Stimulated activated CD4-positive, alpha-beta T cell treated with anti-CD3 and anti-CD28 coated beads, Interleukin-4, amount 100 ng/mL, for 4 hours (primary cell): ENCODE data around the gene EPHA6.
"Not testable (repeated sequence)": the region's sequence is repeated elsewhere in the genome, so short reads cannot be mapped to it uniquely, and the experiment has no call there.

Source experiments
- DNase-seq, 2 experiments: peaks; one replicate each; pipeline ENCODE4 v3.0.0-alpha.2; 2020

Gene EPHA6

DNA sequence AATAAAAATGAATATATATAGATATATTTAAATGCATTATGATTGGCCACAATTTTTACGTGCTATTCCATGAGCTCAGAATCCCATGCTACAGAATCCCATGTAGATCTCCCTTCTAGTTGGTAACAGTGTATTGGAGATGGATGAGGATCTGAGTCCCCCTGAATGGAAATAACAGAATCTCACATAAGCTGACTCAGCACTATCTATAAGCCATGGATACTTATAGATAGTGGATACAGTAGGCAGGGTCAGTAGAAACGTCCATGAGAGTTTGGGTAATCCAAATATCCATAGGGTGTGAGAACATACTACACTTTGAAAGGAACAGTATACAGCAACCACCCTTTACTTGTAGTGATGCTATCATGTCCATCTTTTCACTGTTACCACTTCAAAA lies 375.4 kb downstream of the EPHA6 start:
- DNase-seq = no peak

GRCh38 chr3:97197083-97197482 lies 382.7 kb downstream of the EPHA6 start:
- no peak for DNase-seq

GRCh38 chr3:97197830-97198229 lies 383.4 kb downstream of the EPHA6 start:
- DNase-seq = no peak

GRCh38 chr3:97200387-97200786 lies 386.0 kb downstream of the EPHA6 start:
- DNase-seq = no peak

DNA sequence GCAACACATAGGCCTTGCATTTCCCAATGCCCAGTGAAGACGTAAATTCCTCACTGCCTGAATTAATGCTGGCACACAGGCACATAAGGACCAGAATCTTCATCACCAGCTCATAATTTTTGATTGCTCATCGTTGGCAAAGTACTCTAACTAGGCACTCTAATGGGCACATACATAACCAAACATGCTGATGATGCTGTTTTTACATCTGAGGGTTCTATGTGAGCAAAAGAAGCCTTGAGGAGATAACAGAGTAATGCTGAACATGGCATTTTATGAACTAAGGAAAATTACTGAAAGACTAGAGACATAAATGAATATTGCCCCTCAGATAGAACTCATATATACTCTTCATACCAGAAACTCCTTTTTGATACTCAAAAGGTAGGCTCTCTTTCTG lies 387.4 kb downstream of the EPHA6 start:
- DNase-seq = no peak

DNA sequence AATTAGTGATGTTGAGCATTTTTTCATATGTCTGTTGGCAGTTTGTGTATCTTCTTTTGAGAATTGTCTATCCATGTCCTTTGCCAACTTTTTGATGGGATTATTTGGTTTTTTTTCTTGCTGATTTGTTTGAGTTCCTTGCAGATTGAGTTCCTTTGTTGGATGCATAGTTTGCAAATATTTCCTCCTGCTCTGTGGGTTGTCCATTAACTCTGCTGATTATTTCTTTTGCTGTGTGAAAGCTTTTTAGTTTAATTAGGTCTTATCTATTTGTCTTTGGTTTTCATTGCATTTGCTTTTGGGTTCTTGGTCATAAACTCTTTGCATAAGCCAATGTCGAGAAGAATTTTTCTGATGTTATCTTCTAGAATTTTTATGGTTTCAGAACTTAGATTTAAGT lies 414.6 kb downstream of the EPHA6 start:
- no peak for DNase-seq

DNA sequence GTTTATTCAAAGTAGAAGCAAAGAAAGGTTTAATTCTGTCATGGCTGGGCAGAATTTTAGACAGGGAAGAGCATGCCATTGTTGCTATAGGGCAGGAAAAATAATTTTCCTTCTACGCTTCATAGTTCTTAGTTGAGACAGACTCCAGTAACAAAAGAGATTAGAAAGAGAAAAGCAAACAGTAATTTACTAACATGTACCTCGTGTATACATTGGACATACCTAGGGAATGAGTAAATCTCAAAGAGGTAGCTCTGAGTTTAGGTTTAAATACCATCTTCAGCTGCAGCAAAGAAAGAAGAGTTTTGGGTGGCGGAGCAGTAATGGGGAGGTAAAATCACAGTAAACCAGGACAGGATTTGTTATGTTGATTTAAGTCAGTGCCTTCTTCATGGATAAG lies 416.1 kb downstream of the EPHA6 start:
- DNase-seq = no peak

DNA sequence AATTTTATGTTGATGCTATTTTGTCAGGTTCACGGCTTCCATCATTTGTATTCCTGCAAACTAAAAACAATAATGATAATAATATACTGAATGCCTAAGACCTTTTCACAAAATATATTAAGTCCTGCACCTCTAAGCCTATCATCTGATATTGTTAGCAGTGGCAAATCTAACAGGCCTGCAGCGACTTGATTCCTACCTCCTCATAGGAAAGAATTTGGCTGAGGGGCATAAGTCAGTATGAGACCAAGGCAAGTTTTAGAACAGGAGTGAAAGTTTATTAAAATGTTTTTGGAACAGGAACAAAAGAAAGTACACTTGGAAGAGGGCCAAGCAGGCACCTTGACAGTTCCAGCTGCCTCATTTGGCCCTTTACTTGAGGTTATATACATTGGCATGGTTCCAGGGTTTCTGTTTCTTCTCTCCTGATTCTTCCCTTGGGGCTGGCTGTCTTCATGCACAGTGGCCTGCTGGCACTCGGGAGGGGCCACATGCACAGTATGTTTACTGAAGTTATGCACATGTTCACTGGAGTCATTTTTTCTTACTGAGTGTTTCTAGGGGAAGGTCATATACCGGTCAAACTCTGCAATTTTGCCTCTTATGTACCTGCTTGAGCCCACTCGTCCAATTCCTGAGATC lies 418.1 kb downstream of the EPHA6 start:
- DNase-seq = no peak

DNA sequence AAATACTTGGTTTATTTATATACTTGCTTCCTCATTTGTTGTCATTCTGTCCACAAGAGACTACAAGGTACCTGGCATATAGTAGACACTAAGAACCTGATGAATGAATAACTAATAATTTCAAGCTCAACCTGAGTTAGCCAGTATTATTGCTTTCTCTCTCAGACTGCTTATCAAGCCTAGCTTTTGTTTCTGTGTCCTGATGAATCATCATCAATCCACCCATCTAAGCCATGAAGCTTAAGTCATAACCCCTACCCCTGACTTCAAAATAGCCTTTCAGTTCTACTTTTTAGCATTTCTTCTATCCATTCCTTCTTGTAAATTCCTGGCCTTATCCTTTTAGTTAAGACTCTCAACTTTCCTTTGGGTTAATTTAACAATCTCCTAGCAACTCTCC lies 420.8 kb downstream of the EPHA6 start:
- DNase-seq = no peak

GRCh38 chr3:97235611-97236315 lies 421.4 kb downstream of the EPHA6 start:
- no peak for DNase-seq

DNA sequence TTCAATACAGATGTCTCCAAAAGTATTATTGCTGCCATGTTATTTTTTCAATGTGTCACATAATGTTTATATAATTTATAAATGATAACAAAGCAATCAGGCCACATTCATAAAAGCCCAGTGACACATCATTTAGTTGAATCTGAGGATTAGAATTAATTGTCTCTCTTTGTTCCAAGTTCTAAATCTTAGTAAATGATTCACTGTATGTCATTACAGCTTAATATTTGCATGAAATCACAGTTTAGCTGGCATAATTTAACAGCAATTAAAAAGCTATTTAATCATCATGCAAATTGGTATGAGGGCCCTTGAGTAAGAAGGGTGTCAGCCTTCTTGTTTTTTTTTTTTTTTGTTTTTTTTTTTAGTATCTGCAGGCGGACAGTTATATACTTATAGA lies 427.0 kb downstream of the EPHA6 start:
- DNase-seq = no peak

DNA sequence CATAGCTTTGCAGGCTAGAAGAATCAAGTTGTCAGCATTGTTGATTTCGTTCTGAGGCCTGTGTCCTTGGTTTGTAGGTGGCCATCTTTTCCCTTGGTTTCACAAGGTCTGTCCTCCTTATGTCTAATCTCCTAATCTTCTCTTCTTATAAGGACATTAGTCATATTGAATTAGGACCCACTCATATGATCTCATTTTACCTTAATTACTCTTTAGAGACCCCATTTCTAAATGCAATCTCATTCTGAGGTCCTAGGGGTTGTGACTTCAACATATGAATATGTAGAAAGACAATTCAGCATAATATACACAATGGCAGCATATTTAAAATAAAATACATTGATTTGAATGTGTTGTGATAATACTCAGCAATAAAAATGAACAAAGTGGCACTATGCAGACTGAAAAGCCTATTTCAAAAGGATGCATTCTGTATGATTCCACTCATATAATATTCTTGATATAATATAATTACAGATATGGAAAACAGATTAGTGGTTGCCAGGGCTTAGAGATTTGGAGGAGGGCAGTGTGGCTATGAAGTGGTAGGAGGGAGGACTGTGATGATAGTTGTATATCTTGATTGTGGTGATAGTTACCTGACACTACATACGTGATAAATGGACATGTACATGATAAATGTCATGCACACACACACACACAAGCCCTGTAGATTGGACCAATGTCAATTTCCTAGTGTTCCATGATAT lies 431.0 kb downstream of the EPHA6 start:
- no peak for DNase-seq

- no peak for DNase-seq
Measured at GRCh38 chr3:97256060-97256459, 441.7 kb downstream of the EPHA6 start.

- no peak for DNase-seq
Measured at GRCh38 chr3:97257942-97258697, 443.7 kb downstream of the EPHA6 start.

DNA sequence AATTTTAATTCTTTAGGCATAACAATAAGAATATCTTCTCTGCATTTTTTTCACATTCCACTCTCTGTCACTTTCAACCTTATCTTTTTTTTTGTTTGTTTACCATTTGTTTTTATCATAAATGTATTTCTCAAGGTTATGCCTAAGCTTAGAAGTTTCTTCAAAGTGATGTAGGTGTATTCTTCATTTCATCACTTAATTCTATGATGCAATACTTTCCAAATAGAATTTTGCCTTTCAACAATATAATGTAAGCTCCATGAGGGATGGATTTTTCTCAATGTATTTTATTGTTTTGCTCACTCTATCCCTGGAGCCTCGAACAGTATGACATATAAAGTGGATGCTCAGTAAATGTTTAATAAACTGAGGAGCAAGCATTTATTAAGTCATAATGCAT lies 444.9 kb downstream of the EPHA6 start:
- no peak for DNase-seq

GRCh38 chr3:97264180-97264579 lies 449.8 kb downstream of the EPHA6 start:
- DNase-seq = no peak

GRCh38 chr3:97265237-97266005 lies 451.0 kb downstream of the EPHA6 start:
- no peak for DNase-seq

DNA sequence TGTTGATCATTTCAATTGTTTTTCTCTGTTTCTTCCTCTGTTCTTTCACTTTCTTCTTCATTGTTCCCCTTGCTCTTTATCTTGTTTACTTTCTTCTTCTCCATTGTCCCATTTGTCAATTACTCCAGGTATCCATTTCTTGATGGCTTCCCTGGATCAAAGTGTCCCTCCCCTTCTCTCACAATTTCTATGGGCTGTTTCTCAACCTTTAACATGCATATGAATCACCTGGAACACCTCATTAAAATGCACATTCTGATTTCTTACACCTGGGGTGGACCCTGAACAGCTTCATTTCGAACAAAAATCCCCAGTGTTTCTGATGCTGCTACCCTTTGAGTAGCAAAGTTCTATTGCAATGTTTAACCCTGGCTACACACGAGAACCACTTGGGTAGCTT lies 454.8 kb downstream of the EPHA6 start:
- no peak for DNase-seq

DNA sequence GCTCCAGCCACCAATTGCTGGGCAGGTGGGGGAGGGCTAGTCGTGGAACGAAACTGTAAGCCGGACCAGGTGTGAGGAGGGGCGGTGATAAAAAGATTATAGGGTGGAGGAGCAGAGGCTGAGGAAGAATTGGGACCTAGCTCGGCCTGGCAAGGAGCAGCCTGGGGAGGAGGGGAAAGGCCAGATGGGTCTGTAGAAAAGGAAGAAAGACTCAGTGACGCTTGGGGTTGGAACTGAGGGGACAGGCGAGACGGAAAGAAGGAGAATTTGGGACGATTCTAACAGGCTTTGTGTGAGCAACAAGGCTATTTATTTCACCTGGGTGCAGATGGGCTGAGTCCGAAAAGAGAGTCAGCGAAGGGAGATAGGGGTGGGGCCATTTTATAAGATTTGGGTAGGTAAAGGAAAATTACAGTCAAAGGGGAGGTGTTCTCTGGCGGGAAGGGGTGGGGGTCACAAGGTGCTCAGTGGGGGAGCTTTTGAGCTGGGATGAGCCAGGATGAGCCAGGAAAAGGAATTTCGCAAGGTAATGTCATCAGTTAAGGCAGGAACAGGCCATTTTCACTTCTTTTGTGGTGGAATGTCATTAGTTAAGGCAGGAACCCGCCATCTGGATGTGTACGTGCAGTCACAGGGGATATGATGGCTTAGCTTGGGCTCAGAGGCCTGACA lies 462.6 kb downstream of the EPHA6 start:
- not testable (repeated sequence) for DNase-seq

DNA sequence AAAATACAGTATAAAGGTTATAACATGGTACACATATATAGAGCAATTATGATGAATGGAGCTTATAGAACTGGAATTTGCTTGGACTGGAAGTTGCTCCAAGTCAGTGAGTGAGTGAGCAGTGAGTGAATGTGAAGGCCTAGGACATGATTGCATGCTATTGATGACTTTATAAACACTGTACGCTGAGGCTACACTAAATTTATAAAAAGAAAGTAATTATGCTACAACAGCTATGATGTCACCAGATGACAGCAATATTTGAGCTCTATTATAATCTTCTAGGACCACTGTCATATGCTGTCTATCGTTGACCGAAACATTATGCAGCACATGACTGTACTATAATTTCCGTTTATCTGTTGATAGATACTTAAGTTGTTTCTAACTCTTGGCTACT lies 463.3 kb downstream of the EPHA6 start:
- DNase-seq = no peak

GRCh38 chr3:97278506-97278905 lies 464.1 kb downstream of the EPHA6 start:
- DNase-seq = no peak

DNA sequence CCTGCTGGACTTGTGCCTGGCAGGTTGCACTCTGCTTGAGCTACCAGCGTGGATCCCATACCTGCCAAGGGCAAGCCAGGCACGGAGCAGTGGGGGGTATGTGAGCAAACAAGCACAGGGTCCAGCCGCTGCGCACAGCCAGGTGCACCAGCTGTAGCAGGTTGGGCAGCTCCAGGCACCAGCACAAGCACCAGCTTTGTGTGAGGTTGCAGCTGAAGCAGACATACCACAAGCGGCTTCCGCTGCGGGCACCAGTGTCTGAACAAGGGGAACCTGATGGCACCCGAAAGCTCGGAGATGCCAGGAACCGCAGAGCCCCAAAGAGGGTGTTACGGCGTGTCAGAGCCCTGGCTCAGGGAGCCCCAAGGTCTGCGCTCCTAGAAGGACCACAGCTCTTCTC lies 477.5 kb downstream of the EPHA6 start:
- no peak for DNase-seq
